Measurements from ENCODE around the gene DHDH.

DNA sequence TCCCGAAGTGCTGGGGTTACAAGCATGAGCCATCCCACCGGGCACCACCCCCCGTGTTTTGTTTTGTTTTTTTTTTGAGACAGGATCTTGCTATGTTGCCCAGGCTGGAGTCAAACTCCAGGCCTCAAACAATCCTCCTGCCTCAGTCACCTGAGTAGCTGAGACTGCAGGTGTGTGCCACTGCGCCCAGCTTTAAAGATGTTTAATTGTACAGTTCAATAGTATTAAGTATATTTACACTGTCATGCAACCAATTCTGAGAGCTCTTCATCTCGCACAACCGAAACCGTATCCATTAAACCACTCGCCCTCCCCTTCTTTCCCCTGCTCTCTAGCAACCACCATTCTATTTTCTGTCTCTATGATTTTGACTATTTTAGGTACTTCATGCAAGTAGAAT is 17.7 kb upstream of the DHDH start:
- TF ChIP-seq, protein P1, sequence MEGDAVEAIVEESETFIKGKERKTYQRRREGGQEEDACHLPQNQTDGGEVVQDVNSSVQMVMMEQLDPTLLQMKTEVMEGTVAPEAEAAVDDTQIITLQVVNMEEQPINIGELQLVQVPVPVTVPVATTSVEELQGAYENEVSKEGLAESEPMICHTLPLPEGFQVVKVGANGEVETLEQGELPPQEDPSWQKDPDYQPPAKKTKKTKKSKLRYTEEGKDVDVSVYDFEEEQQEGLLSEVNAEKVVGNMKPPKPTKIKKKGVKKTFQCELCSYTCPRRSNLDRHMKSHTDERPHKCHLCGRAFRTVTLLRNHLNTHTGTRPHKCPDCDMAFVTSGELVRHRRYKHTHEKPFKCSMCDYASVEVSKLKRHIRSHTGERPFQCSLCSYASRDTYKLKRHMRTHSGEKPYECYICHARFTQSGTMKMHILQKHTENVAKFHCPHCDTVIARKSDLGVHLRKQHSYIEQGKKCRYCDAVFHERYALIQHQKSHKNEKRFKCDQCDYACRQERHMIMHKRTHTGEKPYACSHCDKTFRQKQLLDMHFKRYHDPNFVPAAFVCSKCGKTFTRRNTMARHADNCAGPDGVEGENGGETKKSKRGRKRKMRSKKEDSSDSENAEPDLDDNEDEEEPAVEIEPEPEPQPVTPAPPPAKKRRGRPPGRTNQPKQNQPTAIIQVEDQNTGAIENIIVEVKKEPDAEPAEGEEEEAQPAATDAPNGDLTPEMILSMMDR (IDR thresholded peaks at IDR 0.05; ENCODE audit: borderline replicate concordance, extremely low read depth, low read length, poor library complexity, severe bottlenecking), result no peak
- TF ChIP-seq EZH2 (IDR thresholded peaks at IDR 0.05; ENCODE audit: borderline replicate concordance, low read depth, low read length, severe bottlenecking), result no peak

Measured in DND-41 (cell line).